ENCODE results near the gene FLOT2.
"Not testable (repeated sequence)": the region's sequence is repeated elsewhere in the genome, so short reads cannot be mapped to it uniquely, and the experiment has no call there.

Gene FLOT2

DNA sequence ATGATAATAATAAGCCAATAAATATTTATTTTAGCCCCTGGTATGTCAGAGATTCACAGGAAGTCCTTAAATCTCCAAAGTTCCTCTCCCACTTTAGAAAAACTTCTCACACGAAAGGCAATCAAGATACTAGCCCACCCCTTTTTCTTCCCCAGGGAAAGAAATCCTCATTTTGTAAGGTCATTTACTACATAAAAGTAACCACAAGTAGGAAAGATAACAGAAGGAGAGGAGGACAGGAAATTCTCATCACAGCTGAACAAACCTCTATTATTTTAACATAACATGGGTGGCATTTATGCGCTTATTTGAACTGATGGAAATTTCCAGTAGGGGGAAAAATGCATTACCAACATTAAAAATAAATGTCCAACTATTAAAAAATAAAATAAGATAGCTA is 58.3 kb downstream of the FLOT2 start:
- DNase-seq = no peak

GRCh38 chr17:28836541-28836940 is 61.0 kb downstream of the FLOT2 start:
- not testable (repeated sequence) for DNase-seq

- no peak for DNase-seq
Measured at GRCh38 chr17:28834420-28834819, 63.1 kb downstream of the FLOT2 start.

Data from NCI-H1048 (cell line).